ENCODE data around the gene ARHGEF6. TPM values are rescaled to one million over a fixed set of nuclear protein-coding genes. Genes with fewer than 3 reads are reported as not detected.

The ARHGEF6 gene
- total RNA-seq, 6 experiments from 2014 or later = 2.8 to 6.1 (median 3.5) TPM

GRCh38 chrX:136636121-136636520, 144.6 kb downstream of the ARHGEF6 start:
- H3K4me3 ChIP-seq = no peak overlapping the region
- TF ChIP-seq, protein P1, sequence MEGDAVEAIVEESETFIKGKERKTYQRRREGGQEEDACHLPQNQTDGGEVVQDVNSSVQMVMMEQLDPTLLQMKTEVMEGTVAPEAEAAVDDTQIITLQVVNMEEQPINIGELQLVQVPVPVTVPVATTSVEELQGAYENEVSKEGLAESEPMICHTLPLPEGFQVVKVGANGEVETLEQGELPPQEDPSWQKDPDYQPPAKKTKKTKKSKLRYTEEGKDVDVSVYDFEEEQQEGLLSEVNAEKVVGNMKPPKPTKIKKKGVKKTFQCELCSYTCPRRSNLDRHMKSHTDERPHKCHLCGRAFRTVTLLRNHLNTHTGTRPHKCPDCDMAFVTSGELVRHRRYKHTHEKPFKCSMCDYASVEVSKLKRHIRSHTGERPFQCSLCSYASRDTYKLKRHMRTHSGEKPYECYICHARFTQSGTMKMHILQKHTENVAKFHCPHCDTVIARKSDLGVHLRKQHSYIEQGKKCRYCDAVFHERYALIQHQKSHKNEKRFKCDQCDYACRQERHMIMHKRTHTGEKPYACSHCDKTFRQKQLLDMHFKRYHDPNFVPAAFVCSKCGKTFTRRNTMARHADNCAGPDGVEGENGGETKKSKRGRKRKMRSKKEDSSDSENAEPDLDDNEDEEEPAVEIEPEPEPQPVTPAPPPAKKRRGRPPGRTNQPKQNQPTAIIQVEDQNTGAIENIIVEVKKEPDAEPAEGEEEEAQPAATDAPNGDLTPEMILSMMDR (IDR thresholded peaks at IDR 0.05) = no peak
- TF ChIP-seq POLR2A (IDR thresholded peaks at IDR 0.05) = no peak
- H3K27ac ChIP-seq = no peak overlapping the region
- ATAC-seq = no peak
- no peaks in the 10 kb centered on the region for H3K9me3 ChIP-seq
- no peaks in the 10 kb centered on the region for H3K4me1 ChIP-seq
- intact Hi-C loops (cut with DNase I) = no loop called here
- no peaks in the 10 kb centered on the region for H3K27me3 ChIP-seq
- no peak for DNase-seq
- WGBS (ENCODE audit: insufficient coverage, low coverage, low lambda C conversion rate, missing lambda C conversion rate) = 4% methylated on average over 2 of the region's 3 CpGs
- no peaks in the 10 kb centered on the region for H3K36me3 ChIP-seq

DNA sequence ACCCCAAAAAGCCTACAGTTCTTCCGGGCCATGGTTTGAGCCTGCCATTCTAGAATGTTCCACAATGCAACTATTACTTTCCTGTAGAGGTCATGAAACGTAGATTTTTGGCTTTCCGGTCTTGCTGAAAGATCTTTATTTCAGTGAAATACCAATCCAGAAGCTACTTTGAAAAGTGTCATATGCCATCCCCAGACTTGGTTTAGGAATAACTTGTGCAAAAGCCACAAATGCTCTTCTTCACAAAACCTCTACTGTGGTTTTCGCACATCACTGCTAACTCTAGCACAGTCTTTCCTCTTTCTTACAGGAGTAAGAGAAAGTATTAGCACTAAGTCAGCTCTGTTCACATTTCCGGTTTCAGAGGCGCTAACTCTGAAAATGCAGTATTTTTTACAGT, 145.5 kb downstream of the ARHGEF6 start:
- WGBS (ENCODE audit: insufficient coverage, low coverage, low lambda C conversion rate, missing lambda C conversion rate) = 36% methylated on average over 6 of the region's 6 CpGs
- no peaks in the 10 kb centered on the region for H3K36me3 ChIP-seq
- H3K4me3 ChIP-seq = no peak overlapping the region
- no peak overlapping the region for H3K27ac ChIP-seq
- H3K4me1 ChIP-seq = no peaks in the 10 kb centered on the region
- intact Hi-C loops (cut with DNase I) = no loop called here
- TF ChIP-seq, protein P1 (IDR thresholded peaks at IDR 0.05) = no peak
- no peak for TF ChIP-seq POLR2A (IDR thresholded peaks at IDR 0.05)
- H3K9me3 ChIP-seq = no peaks in the 10 kb centered on the region
- no peaks in the 10 kb centered on the region for H3K27me3 ChIP-seq
- DNase-seq = no peak
- no peak for ATAC-seq

DNA sequence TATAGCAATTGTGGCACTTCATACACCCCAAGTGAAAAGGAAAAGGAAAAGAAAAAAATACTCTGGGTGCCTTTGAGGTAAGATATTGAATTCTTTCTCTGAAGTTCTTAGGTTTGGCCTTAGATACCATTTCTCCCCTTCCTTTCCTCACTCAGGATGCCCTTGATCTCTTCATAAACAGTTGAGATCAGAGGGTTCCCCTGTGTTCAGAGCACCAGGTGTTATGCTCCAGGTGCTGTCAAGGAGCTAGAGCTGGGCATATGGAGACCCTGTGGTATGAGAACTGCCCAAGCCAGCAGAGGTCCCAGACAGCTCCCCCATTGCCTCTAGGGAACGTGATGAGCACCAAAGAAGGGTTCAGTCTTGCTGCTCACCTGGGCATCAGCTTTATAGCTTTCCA, 149.9 kb downstream of the ARHGEF6 start:
- no peak for DNase-seq
- intact Hi-C loops (cut with DNase I) = no loop called here
- Histone ChIP-seq H3K36me3 (no peaks in the 10 kb centered on the region), H3K27me3 (no peaks in the 10 kb centered on the region), H3K4me3 (no peak overlapping the region), H3K9me3 (no peaks in the 10 kb centered on the region), H3K4me1 (no peaks in the 10 kb centered on the region), H3K27ac (no peak overlapping the region)
- WGBS (ENCODE audit: insufficient coverage, low coverage, low lambda C conversion rate, missing lambda C conversion rate) = 57% methylated on average over 1 of the region's 1 CpG
- ATAC-seq = no peak
- TF ChIP-seq POLR2A (IDR thresholded peaks at IDR 0.05) = no peak
- TF ChIP-seq, protein P1 (IDR thresholded peaks at IDR 0.05) = no peak

GRCh38 chrX:136629084-136629750, 151.5 kb downstream of the ARHGEF6 start:
- DNase-seq = no peak
- Histone ChIP-seq H3K27ac (no peak overlapping the region), H3K9me3 (no peaks in the 10 kb centered on the region), H3K27me3 (no peaks in the 10 kb centered on the region), H3K4me3 (no peak overlapping the region), H3K4me1 (no peaks in the 10 kb centered on the region), H3K36me3 (no peaks in the 10 kb centered on the region)
- 15% methylated on average over 6 of the region's 6 CpGs for WGBS (ENCODE audit: insufficient coverage, low coverage, low lambda C conversion rate, missing lambda C conversion rate)
- TF ChIP-seq POLR2A (IDR thresholded peaks at IDR 0.05) = no peak
- TF ChIP-seq, protein P1 (IDR thresholded peaks at IDR 0.05) = no peak
- ATAC-seq = no peak
- intact Hi-C loops (cut with DNase I) = no loop called here

All from right lobe of liver (tissue), 6 donors.